ENCODE measurements around the gene SPCS1.

DNA sequence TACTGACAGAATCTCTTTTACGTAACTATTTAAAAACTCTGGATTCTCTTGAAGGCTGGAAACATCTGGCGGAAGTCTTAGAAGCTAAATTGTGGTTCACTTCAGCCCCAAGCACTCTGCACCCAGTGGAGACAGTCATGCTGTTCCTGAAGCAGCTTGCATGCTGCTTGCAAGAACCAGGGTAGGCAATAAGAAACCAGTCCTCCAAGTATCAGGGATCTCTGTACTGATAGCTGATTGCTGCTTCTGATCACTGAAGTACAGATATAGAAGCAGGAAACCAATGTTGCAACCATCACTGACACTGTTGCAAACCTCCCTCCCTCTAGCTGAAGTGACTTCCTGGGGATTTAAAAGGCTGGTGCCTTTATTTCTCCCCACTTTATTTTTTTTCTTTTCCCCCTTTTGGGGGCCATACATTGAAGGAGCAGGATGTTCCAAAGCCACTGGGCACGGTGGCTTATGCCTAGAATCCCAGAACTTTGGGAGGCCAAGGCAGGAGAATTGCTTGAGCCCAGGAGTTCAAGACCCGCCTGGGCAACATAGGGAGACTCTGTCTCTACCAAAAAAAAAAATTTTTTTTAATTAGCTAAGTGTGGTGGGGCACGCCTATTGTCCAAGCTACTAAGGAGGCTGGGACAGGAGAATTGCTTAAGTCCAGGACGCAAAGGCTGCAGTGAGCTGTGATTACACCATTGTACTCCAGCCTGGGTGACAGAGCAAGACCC lies 15.3 kb downstream of the SPCS1 start:
- TF ChIP-seq, protein P1, sequence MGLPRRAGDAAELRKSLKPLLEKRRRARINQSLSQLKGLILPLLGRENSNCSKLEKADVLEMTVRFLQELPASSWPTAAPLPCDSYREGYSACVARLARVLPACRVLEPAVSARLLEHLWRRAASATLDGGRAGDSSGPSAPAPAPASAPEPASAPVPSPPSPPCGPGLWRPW (IDR thresholded peaks at IDR 0.05), result no peak
- TF ChIP-seq, protein P2, sequence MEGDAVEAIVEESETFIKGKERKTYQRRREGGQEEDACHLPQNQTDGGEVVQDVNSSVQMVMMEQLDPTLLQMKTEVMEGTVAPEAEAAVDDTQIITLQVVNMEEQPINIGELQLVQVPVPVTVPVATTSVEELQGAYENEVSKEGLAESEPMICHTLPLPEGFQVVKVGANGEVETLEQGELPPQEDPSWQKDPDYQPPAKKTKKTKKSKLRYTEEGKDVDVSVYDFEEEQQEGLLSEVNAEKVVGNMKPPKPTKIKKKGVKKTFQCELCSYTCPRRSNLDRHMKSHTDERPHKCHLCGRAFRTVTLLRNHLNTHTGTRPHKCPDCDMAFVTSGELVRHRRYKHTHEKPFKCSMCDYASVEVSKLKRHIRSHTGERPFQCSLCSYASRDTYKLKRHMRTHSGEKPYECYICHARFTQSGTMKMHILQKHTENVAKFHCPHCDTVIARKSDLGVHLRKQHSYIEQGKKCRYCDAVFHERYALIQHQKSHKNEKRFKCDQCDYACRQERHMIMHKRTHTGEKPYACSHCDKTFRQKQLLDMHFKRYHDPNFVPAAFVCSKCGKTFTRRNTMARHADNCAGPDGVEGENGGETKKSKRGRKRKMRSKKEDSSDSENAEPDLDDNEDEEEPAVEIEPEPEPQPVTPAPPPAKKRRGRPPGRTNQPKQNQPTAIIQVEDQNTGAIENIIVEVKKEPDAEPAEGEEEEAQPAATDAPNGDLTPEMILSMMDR (IDR thresholded peaks at IDR 0.05), result no peak
- TF ChIP-seq POLR2A (IDR thresholded peaks at IDR 0.05; ENCODE audit: low read length), result no peak
